ENCODE results near the gene IL17B.

DNA sequence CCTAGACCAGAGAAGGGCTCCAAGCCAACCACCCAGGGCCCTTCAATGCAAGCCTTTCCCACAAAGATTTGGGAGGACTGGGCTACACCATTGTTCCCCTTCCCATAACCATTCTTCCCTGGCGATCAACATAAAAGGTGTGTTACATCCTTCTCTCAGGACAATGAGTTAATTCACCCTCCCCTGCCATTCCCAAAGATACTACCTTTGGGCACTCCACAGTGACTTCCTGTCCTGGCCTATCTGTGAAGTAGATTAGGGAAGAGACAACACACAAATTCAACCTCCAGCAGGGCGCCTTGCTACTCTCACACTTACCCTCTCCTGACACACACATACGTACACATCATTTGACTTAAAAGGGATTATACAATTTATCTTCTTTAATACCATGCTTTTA, 23.2 kb upstream of the IL17B start:
- TF ChIP-seq POLR2AphosphoS5 (IDR thresholded peaks at IDR 0.05; ENCODE audit: borderline replicate concordance, low read depth, low read length) (no peak), EZH2 (IDR thresholded peaks at IDR 0.05) (no peak), FOXP2 (optimal IDR thresholded peaks at IDR 0.05; ENCODE audit: control extremely low read depth, extremely low read length, insufficient read depth) (no peak)

All from SK-N-MC (cell line).